ENCODE data around the gene ITGA8. TPM values are rescaled to one million over a fixed set of nuclear protein-coding genes. Genes with fewer than 3 reads are reported as not detected.

ITGA8 gene
- total and polyA plus RNA-seq, 2 of the 4 experiments (the other 2 are of a cell fraction): under 0.01 to 0.02 TPM

GRCh38 chr10:15491856-15492642 lies 227.7 kb downstream of the ITGA8 start:
- Histone ChIP-seq H3K36me3 (ENCODE audit: control insufficient read depth, insufficient read depth, low read length) (no peaks in the 10 kb centered on the region), H4K8ac (ENCODE audit: low read depth in 2 of 2, low read length in 2 of 2) (no peak overlapping the region), H4K20me1 (ENCODE audit: insufficient read depth, low read length) (no peaks in the 10 kb centered on the region), H3K56ac (ENCODE audit: extremely low read depth, insufficient read depth, low read length) (no peak overlapping the region), H3K18ac (ENCODE audit: low read depth, low read length) (no peak overlapping the region), H2BK20ac (ENCODE audit: low read depth, low read length) (no peak overlapping the region), H3K79me1 (ENCODE audit: low read depth in 1 of 2, low read length in 2 of 2) (no peaks in the 10 kb centered on the region), H2AK9ac (replicated peaks; ENCODE audit: low read depth, low read length, poor library complexity) (no peak overlapping the region), H3K14ac (replicated peaks; ENCODE audit: low read depth, low read length) (no peak overlapping the region), H3K9ac (ENCODE audit: low read depth, low read length) (no peak overlapping the region), H2BK5ac (ENCODE audit: low read depth, low read length, poor library complexity, severe bottlenecking) (no peak overlapping the region), H3K4me3 (ENCODE audit: insufficient read depth, low read depth, low read length) (no peak overlapping the region), H3K9me3 (ENCODE audit: control insufficient read depth, insufficient read depth, low read length) (no peaks in the 10 kb centered on the region), H2BK120ac (ENCODE audit: low read depth, low read length) (no peak overlapping the region), H3K27ac (ENCODE audit: insufficient read depth, low read length) (no peak overlapping the region), H3K23ac (ENCODE audit: low read depth, low read length) (no peak overlapping the region), H3K4me2 (ENCODE audit: low read depth, low read length) (no peak overlapping the region), H3K4me1 (ENCODE audit: control insufficient read depth, insufficient read depth, low read length) (0 out of 2 replicates have a peak, but pooled peaks cover 2% of the 10 kb centered on the region), H4K5ac (ENCODE audit: low read depth, low read length) (no peak overlapping the region), H3K9me1 (ENCODE audit: insufficient read depth, low read length) (no peaks in the 10 kb centered on the region), H4K91ac (ENCODE audit: insufficient read depth, low read depth, low read length) (no peak overlapping the region), H3K27me3 (ENCODE audit: control insufficient read depth, insufficient read depth, low read length) (peaks cover 2% of the 10 kb centered on the region), H2BK15ac (ENCODE audit: low read depth, low read length) (no peak overlapping the region), H2AK5ac (ENCODE audit: low read depth, low read length) (no peak overlapping the region), H2AFZ (replicated peaks; ENCODE audit: low read length, poor library complexity) (no peak overlapping the region), H3K4ac (ENCODE audit: low read depth, low read length) (no peak overlapping the region)
- intact Hi-C loops (cut with micrococcal nuclease): no loop called here
- in situ Hi-C loops (cut with MboI; ENCODE audit: low sequenced_read_pairs): no loop called here
- dilution Hi-C loops (cut with HindIII; ENCODE audit: low sequenced_read_pairs, unreplicated experiment): no loop called here
- ATAC-seq (ENCODE audit: low read depth) (no peak), DNase-seq (no peak)
- ChIA-PET CTCF (interaction anchor here (0.9 kb wide), 1 partner anchor 30 kb away, joined by 3 read pairs; no protein-coding TSS in a partner anchor), POLR2A (ENCODE audit: unreplicated experiment) (no interaction called here)
- no TSS peak for BruUV-seq (replicated peaks)
- WGBS, 2 experiments (ENCODE audit: extremely low coverage in 2 of 2, insufficient read length in 1 of 2): 100% methylated on average over 1 of the region's 7 CpGs; no CpG with 5 or more reads in 1 of the 2 experiments
- TF ChIP-seq ELK1 (IDR thresholded peaks at IDR 0.05; ENCODE audit: borderline replicate concordance, low read depth, low read length) (no peak), MAZ (IDR thresholded peaks at IDR 0.05; ENCODE audit: borderline replicate concordance, low read depth, low read length) (no peak), BHLHE40 (IDR thresholded peaks at IDR 0.05; ENCODE audit: low read depth, low read length) (no peak), MXI1 (IDR thresholded peaks at IDR 0.05; ENCODE audit: borderline replicate concordance, low read depth, low read length) (no peak), SMC3 (IDR thresholded peaks at IDR 0.05; ENCODE audit: low read depth, low read length) (no peak), FOS (IDR thresholded peaks at IDR 0.05; ENCODE audit: low read depth, low read length) (no peak), CHD1 (IDR thresholded peaks at IDR 0.05; ENCODE audit: low read depth, low read length) (no peak), CEBPB (IDR thresholded peaks at IDR 0.05; ENCODE audit: low read depth, low read length) (no peak), CTCF (conservative IDR thresholded peaks at IDR 0.05; ENCODE audit: low read depth, low read length) (no peak), RCOR1 (IDR thresholded peaks at IDR 0.05; ENCODE audit: insufficient replicate concordance, low read length) (no peak), NFE2L2 (IDR thresholded peaks at IDR 0.05; ENCODE audit: low read depth, low read length) (no peak), RFX5 (IDR thresholded peaks at IDR 0.05; ENCODE audit: low read depth, low read length) (no peak), RAD21 (IDR thresholded peaks at IDR 0.05; ENCODE audit: low read length) (no peak), MAFK (IDR thresholded peaks at IDR 0.05; ENCODE audit: low read depth, low read length) (no peak)
- TF ChIP-seq, protein P1, sequence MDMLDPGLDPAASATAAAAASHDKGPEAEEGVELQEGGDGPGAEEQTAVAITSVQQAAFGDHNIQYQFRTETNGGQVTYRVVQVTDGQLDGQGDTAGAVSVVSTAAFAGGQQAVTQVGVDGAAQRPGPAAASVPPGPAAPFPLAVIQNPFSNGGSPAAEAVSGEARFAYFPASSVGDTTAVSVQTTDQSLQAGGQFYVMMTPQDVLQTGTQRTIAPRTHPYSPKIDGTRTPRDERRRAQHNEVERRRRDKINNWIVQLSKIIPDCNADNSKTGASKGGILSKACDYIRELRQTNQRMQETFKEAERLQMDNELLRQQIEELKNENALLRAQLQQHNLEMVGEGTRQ (IDR thresholded peaks at IDR 0.05; ENCODE audit: low read depth, low read length): no peak
